GM23338 (cell line): ENCODE data around the gene NDRG2. TPM values are rescaled to one million over a fixed set of nuclear protein-coding genes. Genes with fewer than 3 reads are reported as not detected.

Experiments
- ATAC-seq: fragments of 200-7000 bp; cut with Tn5 transposase; 3 replicates; pipeline ENCODE4 v1.9.1; 2020
- DNase-seq: peaks from one replicate; pipeline ENCODE4 v3.0.0-alpha.2; 2015; ENCODE audit warnings: low spot score
- H2AFZ ChIP-seq: fragments of 200-600 bp; sonication (generic); 2 replicates; pipeline ENCODE4 v1.8.0; 2016; ENCODE audit warnings: antibody characterized with exemption, mild to moderate bottlenecking, moderate library complexity
- H3F3A ChIP-seq: fragments of 200-600 bp; sonication (generic); replicated peaks from 2 replicates; pipeline ENCODE4 v1.8.0; 2017; ENCODE audit warnings: antibody characterized with exemption, mixed run types, low read depth
- H3K27ac ChIP-seq: fragments of 200-600 bp; sonication (generic); 2 replicates; pipeline ENCODE4 v1.6.1; 2016; ENCODE audit warnings: low read depth
- H3K27me3 ChIP-seq: fragments of 200-600 bp; sonication (generic); 2 replicates; pipeline ENCODE4 v1.8.0; 2016; ENCODE audit warnings: mild to moderate bottlenecking, mixed run types, moderate library complexity; ENCODE audit not compliant: insufficient read depth
- H3K36me3 ChIP-seq: fragments of 200-600 bp; sonication (generic); 2 replicates; pipeline ENCODE4 v1.8.0; 2016; ENCODE audit warnings: mild to moderate bottlenecking; ENCODE audit not compliant: insufficient read depth
- H3K4me1 ChIP-seq: fragments of 200-600 bp; sonication (generic); 2 replicates; pipeline ENCODE4 v1.8.0; 2016; ENCODE audit warnings: mild to moderate bottlenecking, moderate library complexity; ENCODE audit not compliant: insufficient read depth
- H3K4me2 ChIP-seq: fragments of 200-600 bp; sonication (generic); 2 replicates; pipeline ENCODE4 v1.7.1; 2017; ENCODE audit warnings: mixed run types
- H3K4me3 ChIP-seq: fragments of 200-600 bp; sonication (generic); 2 replicates; pipeline ENCODE4 v1.6.1; 2016; ENCODE audit warnings: mixed run types
- H3K79me2 ChIP-seq: fragments of 200-600 bp; sonication (generic); replicated peaks from 2 replicates; pipeline ENCODE4 v1.8.0; 2017; ENCODE audit warnings: mild to moderate bottlenecking; ENCODE audit not compliant: insufficient read depth
- H3K9me2 ChIP-seq: fragments of 200-600 bp; sonication (generic); 2 replicates; pipeline ENCODE4 v1.8.0; 2017; ENCODE audit not compliant: insufficient read depth
- H4K20me1 ChIP-seq: fragments of 200-600 bp; sonication (generic); replicated peaks from 2 replicates; pipeline ENCODE4 v1.8.0; 2017; ENCODE audit warnings: mild to moderate bottlenecking; ENCODE audit not compliant: insufficient read depth
- H3K27ac Mint-ChIP-seq: 2 replicates; pipeline ENCODE4 v1.8.0; 2020; ENCODE audit warnings: inconsistent platforms, mild to moderate bottlenecking, moderate library complexity, mixed read lengths
- H3K27me3 Mint-ChIP-seq: 3 replicates; pipeline ENCODE4 v1.8.0; 2022; ENCODE audit warnings: low read depth, mild to moderate bottlenecking, moderate library complexity, mixed read lengths, inconsistent platforms; ENCODE audit not compliant: insufficient read depth, poor library complexity
- H3K36me3 Mint-ChIP-seq: 3 replicates; pipeline ENCODE4 v1.8.0; 2021; ENCODE audit warnings: low read depth, mild to moderate bottlenecking, inconsistent platforms, moderate library complexity, mixed read lengths
- H3K4me1 Mint-ChIP-seq: 3 replicates; pipeline ENCODE4 v1.8.0; 2020; ENCODE audit warnings: mild to moderate bottlenecking, inconsistent platforms, mixed read lengths
- H3K4me3 Mint-ChIP-seq: 3 replicates; pipeline ENCODE4 v1.8.0; 2021; ENCODE audit warnings: moderate library complexity, mild to moderate bottlenecking, inconsistent platforms, mixed read lengths
- H3K9me3 Mint-ChIP-seq: 3 replicates; pipeline ENCODE4 v1.8.0; 2020; ENCODE audit warnings: moderate library complexity, mild to moderate bottlenecking, inconsistent platforms, mixed read lengths
- CREB1 ChIP-seq: fragments of 250-450 bp; sonication (Bioruptor Pico); IDR thresholded peaks from 2 replicates; pipeline ENCODE4 v1.5.0; 2020; ENCODE audit warnings: low read depth, mild to moderate bottlenecking, moderate library complexity
- CTCF ChIP-seq, 2 experiments: fragments of 200-600 bp in 1 of 2; sonication (generic) in 1 of 2; conservative IDR thresholded peaks; 2 replicates each; pipeline versions ENCODE4 v1.5.1 to v1.6.1; 2016 to 2017; ENCODE audit warnings: antibody characterized with exemption in 2 of 2, low read depth in 2 of 2, mild to moderate bottlenecking in 2 of 2, moderate library complexity in 1 of 2
- EZH2phosphoT487 ChIP-seq: fragments of 200-600 bp; sonication (generic); IDR thresholded peaks from one replicate; pipeline ENCODE4 v1.8.1; 2018; ENCODE audit warnings: antibody characterized with exemption; ENCODE audit not compliant: unreplicated experiment
- JUNB ChIP-seq: IDR thresholded peaks from one replicate; pipeline ENCODE4 v1.6.1; 2016; ENCODE audit warnings: antibody characterized with exemption; ENCODE audit not compliant: unreplicated experiment
- NANOG ChIP-seq: IDR thresholded peaks from 2 replicates; pipeline ENCODE4 v1.6.1; 2016; ENCODE audit warnings: antibody characterized with exemption, borderline replicate concordance
- REST ChIP-seq: IDR thresholded peaks from one replicate; pipeline ENCODE4 v1.6.1; 2018; ENCODE audit warnings: antibody characterized with exemption; ENCODE audit not compliant: unreplicated experiment
- STAT1 ChIP-seq: IDR thresholded peaks from one replicate; pipeline ENCODE4 v1.6.1; 2016; ENCODE audit warnings: antibody characterized with exemption; ENCODE audit not compliant: unreplicated experiment
- ZNF114 ChIP-seq: fragments of 250-450 bp; sonication (Bioruptor Pico); IDR thresholded peaks from 2 replicates; pipeline ENCODE4 v1.5.0; 2020; ENCODE audit warnings: mild to moderate bottlenecking, moderate library complexity
- ZNF331 ChIP-seq: fragments of 250-450 bp; sonication (Bioruptor Pico); IDR thresholded peaks from 2 replicates; pipeline ENCODE4 v1.5.0; 2020; ENCODE audit warnings: low read depth, mild to moderate bottlenecking, moderate library complexity
- ZNF462 ChIP-seq: fragments of 250-450 bp; sonication (Bioruptor Pico); IDR thresholded peaks from 2 replicates; pipeline ENCODE4 v1.5.0; 2020; ENCODE audit warnings: mild to moderate bottlenecking, moderate library complexity
- polyA plus RNA-seq: library from polyadenylated mRNA; unstranded; fragments of >200 nt; fragmentation: Nextera tagmentation; extraction: Ambion mirVana; gene quantifications from 2 replicates; pipeline ENCODE4 v1.2.1, GENCODE V29; 2016
- total RNA-seq: library from RNA; depleted of rRNA; stranded (reverse); fragments of >200 nt; shearing (Covaris generic); gene quantifications from 2 replicates; pipeline ENCODE4 v1.2.3, GENCODE V29; 2014

Gene NDRG2
- total and polyA plus RNA-seq, 2 experiments from 2014 or later: 8.8 to 20.6 TPM

- TF ChIP-seq REST: no peak
- no peak for TF ChIP-seq STAT1
- TF ChIP-seq JUNB: no peak
- no peak for TF ChIP-seq NANOG
These were observed 38.6 kb upstream of the NDRG2 start (continued) for GRCh38 chr14:21063479-21063878.

- Mint-ChIP-seq H3K9me3 (no peaks in the 10 kb centered on the region), H3K27me3 (peaks cover 5% of the 10 kb centered on the region), H3K27ac (no peak overlapping the region), H3K4me1 (peaks cover 8% of the 10 kb centered on the region), H3K4me3 (no peak overlapping the region), H3K36me3 (no peaks in the 10 kb centered on the region)
- H3F3A ChIP-seq: no peaks in the 10 kb centered on the region
- H3K79me2 ChIP-seq: no peaks in the 10 kb centered on the region
- no peaks in the 10 kb centered on the region for H4K20me1 ChIP-seq
- H3K9me2 ChIP-seq: no peaks in the 10 kb centered on the region
- no peak overlapping the region for H3K4me3 ChIP-seq
- DNase-seq (no peak), ATAC-seq (no peak)
- H3K4me1 ChIP-seq: no peaks in the 10 kb centered on the region
- H3K36me3 ChIP-seq: no peaks in the 10 kb centered on the region
- no peak overlapping the region for H3K27ac ChIP-seq
- H2AFZ ChIP-seq: no peak overlapping the region
- H3K27me3 ChIP-seq: no peaks in the 10 kb centered on the region
- H3K4me2 ChIP-seq: no peak overlapping the region
- TF ChIP-seq NANOG (no peak), EZH2phosphoT487 (no peak), JUNB (no peak), ZNF331 (no peak), ZNF114 (no peak), CREB1 (CRISPR knock-in tag) (no peak), ZNF462 (CRISPR knock-in tag) (no peak), REST (no peak), CTCF (conservative IDR thresholded peaks at IDR 0.05; ENCODE audit: low read depth in 2 of 2) (no peak)
These were observed 36.4 kb upstream of the NDRG2 start for GRCh38 chr14:21061347-21061668.
